Measurements from ENCODE around the gene CRLF3.

CRLF3 gene

DNA sequence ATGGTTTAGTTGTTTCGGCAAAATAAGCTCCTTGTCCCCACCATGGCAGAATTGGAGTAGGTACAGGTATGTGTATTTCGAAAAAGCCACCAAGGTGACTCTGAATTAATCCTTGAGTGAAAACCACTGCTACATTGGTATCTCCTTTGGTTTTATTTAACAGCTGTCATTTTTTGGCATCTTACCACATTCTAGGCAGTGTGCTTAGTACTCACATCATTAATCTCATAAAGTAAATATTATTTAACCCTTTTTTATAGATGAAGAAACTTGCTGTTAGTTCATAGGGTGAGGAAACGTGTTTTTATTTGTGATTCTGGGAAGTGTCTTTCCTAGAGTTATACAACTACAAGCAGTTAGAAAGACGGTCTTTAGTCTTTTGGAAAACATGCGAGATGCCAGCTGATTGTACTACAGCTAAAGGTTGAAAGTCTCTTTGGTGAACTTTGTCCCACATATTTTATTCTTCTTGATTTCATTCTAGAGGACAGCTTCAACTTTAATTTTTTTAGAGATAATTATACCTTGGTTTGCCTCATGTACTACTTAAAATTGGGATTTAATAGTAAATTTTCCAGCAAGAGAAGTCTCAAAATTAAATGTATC, 13.8 kb upstream of the CRLF3 start:
- Histone ChIP-seq H3K14ac (ENCODE audit: low read length in 2 of 2) (no peak overlapping the region), H2AK5ac (ENCODE audit: low read length, severe bottlenecking) (no peak overlapping the region), H3K4me2 (ENCODE audit: low read length, poor library complexity, severe bottlenecking) (no peak overlapping the region), H2AFZ (ENCODE audit: low read depth, low read length) (no peak overlapping the region), H2BK5ac (ENCODE audit: low read depth, low read length, poor library complexity, severe bottlenecking) (no peak overlapping the region), H3K4ac (ENCODE audit: low read depth in 1 of 2, low read length in 2 of 2) (no peak overlapping the region), H2BK12ac (ENCODE audit: low read length in 2 of 2) (no peak overlapping the region), H3K4me3 (ENCODE audit: insufficient read depth in 1 of 2, low read depth in 1 of 2, low read length in 2 of 2) (no peak overlapping the region), H2BK120ac (ENCODE audit: low read depth, low read length) (no peak overlapping the region), H4K8ac (ENCODE audit: low read length) (no peak overlapping the region), H3K36me3 (ENCODE audit: control insufficient read depth in 1 of 2, insufficient read depth in 2 of 2, low read depth in 1 of 2, low read length in 2 of 2) (peaks cover 3 to 10% of the 10 kb centered on the region in 2 experiments), H3K9me3 (ENCODE audit: control insufficient read depth, low read length) (no peaks in the 10 kb centered on the region), H3K23ac (ENCODE audit: low read length in 2 of 2) (no peak overlapping the region), H3K27me3 (ENCODE audit: control insufficient read depth in 1 of 2, insufficient read depth in 1 of 2, low read length in 2 of 2) (no peaks in the 10 kb centered on the region), H3K27ac (ENCODE audit: low read length, poor library complexity, severe bottlenecking) (no peak overlapping the region), H3K79me1 (replicated peaks; ENCODE audit: low read length, poor library complexity, severe bottlenecking) (peaks cover 12% of the 10 kb centered on the region), H3K9ac (ENCODE audit: low read length) (no peak overlapping the region), H3K18ac (ENCODE audit: low read depth in 1 of 2, low read length in 2 of 2) (no peak overlapping the region), H4K91ac (ENCODE audit: low read length) (no peak overlapping the region), H3K4me1 (ENCODE audit: control insufficient read depth, insufficient read depth, low read depth, low read length) (no peaks in the 10 kb centered on the region), H2BK15ac (ENCODE audit: low read depth, poor library complexity, severe bottlenecking) (no peak overlapping the region)
- 96% methylated on average over 5 of the region's 5 CpGs for WGBS
- DNase-seq, result no peak

GRCh38 chr17:30832438-30833124, 8.1 kb upstream of the CRLF3 start:
- no peak overlapping the region for H3K23ac ChIP-seq (ENCODE audit: low read length in 2 of 2)
- H4K91ac ChIP-seq (ENCODE audit: low read length), result no peak overlapping the region
- peak overlapping the region; percentile 84 for H3K4me2 ChIP-seq (ENCODE audit: low read length, poor library complexity, severe bottlenecking)
- H3K9me3 ChIP-seq (ENCODE audit: control insufficient read depth, low read length), result no peaks in the 10 kb centered on the region
- H3K18ac ChIP-seq (ENCODE audit: low read depth in 1 of 2, low read length in 2 of 2), result no peak overlapping the region
- no peak overlapping the region for H2AK5ac ChIP-seq (ENCODE audit: low read length, severe bottlenecking)
- 9% methylated on average over 14 of the region's 15 CpGs for WGBS
- peaks cover 0 to 3% of the 10 kb centered on the region in 2 experiments for H3K36me3 ChIP-seq (ENCODE audit: control insufficient read depth in 1 of 2, insufficient read depth in 2 of 2, low read depth in 1 of 2, low read length in 2 of 2)
- H3K4me3 ChIP-seq (ENCODE audit: insufficient read depth in 1 of 2, low read depth in 1 of 2, low read length in 2 of 2), result peak overlapping the region; percentile 88 to 99
- peak; percentile 7 for DNase-seq
- peaks cover 4% of the 10 kb centered on the region for H3K4me1 ChIP-seq (ENCODE audit: control insufficient read depth, insufficient read depth, low read depth, low read length)
- H3K27me3 ChIP-seq (ENCODE audit: control insufficient read depth in 1 of 2, insufficient read depth in 1 of 2, low read length in 2 of 2), result no peaks in the 10 kb centered on the region
- no peak overlapping the region for H2BK12ac ChIP-seq (ENCODE audit: low read length in 2 of 2)
- H2BK5ac ChIP-seq (ENCODE audit: low read depth, low read length, poor library complexity, severe bottlenecking), result no peak overlapping the region
- no peak overlapping the region for H3K14ac ChIP-seq (ENCODE audit: low read length in 2 of 2)
- no peak overlapping the region for H2BK15ac ChIP-seq (ENCODE audit: low read depth, poor library complexity, severe bottlenecking)
- peak overlapping the region in 1 of 2 experiments; percentile 11 for H3K4ac ChIP-seq (ENCODE audit: low read depth in 1 of 2, low read length in 2 of 2)
- H2AFZ ChIP-seq (ENCODE audit: low read depth, low read length), result peak overlapping the region; percentile 100
- peak overlapping the region; percentile 92 for H3K9ac ChIP-seq (ENCODE audit: low read length)
- no peak overlapping the region for H3K27ac ChIP-seq (ENCODE audit: low read length, poor library complexity, severe bottlenecking)
- no peak overlapping the region for H2BK120ac ChIP-seq (ENCODE audit: low read depth, low read length)
- H3K79me1 ChIP-seq (replicated peaks; ENCODE audit: low read length, poor library complexity, severe bottlenecking), result peaks cover 12% of the 10 kb centered on the region
- H4K8ac ChIP-seq (ENCODE audit: low read length), result no peak overlapping the region

- H3K18ac ChIP-seq (ENCODE audit: low read depth in 1 of 2, low read length in 2 of 2), result peak within 1 kb of the TSS; percentile 43 to 62
- H3K36me3 ChIP-seq (ENCODE audit: control insufficient read depth in 1 of 2, insufficient read depth in 2 of 2, low read depth in 1 of 2, low read length in 2 of 2), result no peaks in the 10 kb centered on the region
- no peak within 1 kb of the TSS for H2BK12ac ChIP-seq (ENCODE audit: low read length in 2 of 2)
- H3K27ac ChIP-seq (ENCODE audit: low read length, poor library complexity, severe bottlenecking), result no peak within 1 kb of the TSS
- peak within 1 kb of the TSS; percentile 88 to 99 for H3K4me3 ChIP-seq (ENCODE audit: insufficient read depth in 1 of 2, low read depth in 1 of 2, low read length in 2 of 2)
- H3K4me1 ChIP-seq (ENCODE audit: control insufficient read depth, insufficient read depth, low read depth, low read length), result peaks cover 4% of the 10 kb centered on the region
- H2BK120ac ChIP-seq (ENCODE audit: low read depth, low read length), result peak within 1 kb of the TSS; percentile 34
- H3K9me3 ChIP-seq (ENCODE audit: control insufficient read depth, low read length), result no peaks in the 10 kb centered on the region
- no peak within 1 kb of the TSS for H2AK5ac ChIP-seq (ENCODE audit: low read length, severe bottlenecking)
- no peak within 1 kb of the TSS for H2BK15ac ChIP-seq (ENCODE audit: low read depth, poor library complexity, severe bottlenecking)
- H3K27me3 ChIP-seq (ENCODE audit: control insufficient read depth in 1 of 2, insufficient read depth in 1 of 2, low read length in 2 of 2), result no peaks in the 10 kb centered on the region
- DNase-seq, result peak; percentile 92
- peak within 1 kb of the TSS in 1 of 2 experiments; percentile 11 for H3K4ac ChIP-seq (ENCODE audit: low read depth in 1 of 2, low read length in 2 of 2)
- H2BK5ac ChIP-seq (ENCODE audit: low read depth, low read length, poor library complexity, severe bottlenecking), result no peak within 1 kb of the TSS
- peak within 1 kb of the TSS in 1 of 2 experiments; percentile 48 for H3K14ac ChIP-seq (ENCODE audit: low read length in 2 of 2)
- H2AFZ ChIP-seq (ENCODE audit: low read depth, low read length), result peak within 1 kb of the TSS; percentile 100
- peak within 1 kb of the TSS; percentile 87 for H4K8ac ChIP-seq (ENCODE audit: low read length)
- peaks cover 12% of the 10 kb centered on the region for H3K79me1 ChIP-seq (replicated peaks; ENCODE audit: low read length, poor library complexity, severe bottlenecking)
- WGBS, result under 1% methylated on average over 59 of the region's 59 CpGs
- peak within 1 kb of the TSS in 1 of 2 experiments; percentile 50 for H3K23ac ChIP-seq (ENCODE audit: low read length in 2 of 2)
- no peak within 1 kb of the TSS for H4K91ac ChIP-seq (ENCODE audit: low read length)
- peak within 1 kb of the TSS; percentile 84 for H3K4me2 ChIP-seq (ENCODE audit: low read length, poor library complexity, severe bottlenecking)
- H3K9ac ChIP-seq (ENCODE audit: low read length), result peak within 1 kb of the TSS; percentile 92
Measured at GRCh38 chr17:30831663-30832437, 7.4 kb upstream of the CRLF3 start, which contains the start of gene ATAD5. Gene ATAD5, plus strand, starts transcription at chr17:30831966. Its CDS starts 382 bp downstream, at chr17:30832348.

GRCh38 chr17:30831257-30831656, 6.8 kb upstream of the CRLF3 start:
- no peak overlapping the region for H2AK5ac ChIP-seq (ENCODE audit: low read length, severe bottlenecking)
- H2AFZ ChIP-seq (ENCODE audit: low read depth, low read length), result no peak overlapping the region
- no peak overlapping the region for H4K91ac ChIP-seq (ENCODE audit: low read length)
- H3K18ac ChIP-seq (ENCODE audit: low read depth in 1 of 2, low read length in 2 of 2), result peak overlapping the region in 1 of 2 experiments; percentile 62
- peak overlapping the region; percentile 92 for H3K9ac ChIP-seq (ENCODE audit: low read length)
- no peak overlapping the region for H3K23ac ChIP-seq (ENCODE audit: low read length in 2 of 2)
- H3K4ac ChIP-seq (ENCODE audit: low read depth in 1 of 2, low read length in 2 of 2), result no peak overlapping the region
- WGBS, result 57% methylated on average over 11 of the region's 13 CpGs
- H3K9me3 ChIP-seq (ENCODE audit: control insufficient read depth, low read length), result no peaks in the 10 kb centered on the region
- peak overlapping the region; percentile 34 for H2BK120ac ChIP-seq (ENCODE audit: low read depth, low read length)
- no peaks in the 10 kb centered on the region for H3K27me3 ChIP-seq (ENCODE audit: control insufficient read depth in 1 of 2, insufficient read depth in 1 of 2, low read length in 2 of 2)
- H3K4me2 ChIP-seq (ENCODE audit: low read length, poor library complexity, severe bottlenecking), result peak overlapping the region; percentile 52
- DNase-seq, result no peak
- H3K36me3 ChIP-seq (ENCODE audit: control insufficient read depth in 1 of 2, insufficient read depth in 2 of 2, low read depth in 1 of 2, low read length in 2 of 2), result no peaks in the 10 kb centered on the region
- peak overlapping the region; percentile 87 for H4K8ac ChIP-seq (ENCODE audit: low read length)
- no peak overlapping the region for H2BK12ac ChIP-seq (ENCODE audit: low read length in 2 of 2)
- no peak overlapping the region for H3K27ac ChIP-seq (ENCODE audit: low read length, poor library complexity, severe bottlenecking)
- H3K79me1 ChIP-seq (replicated peaks; ENCODE audit: low read length, poor library complexity, severe bottlenecking), result peaks cover 10% of the 10 kb centered on the region
- no peak overlapping the region for H2BK15ac ChIP-seq (ENCODE audit: low read depth, poor library complexity, severe bottlenecking)
- no peak overlapping the region for H2BK5ac ChIP-seq (ENCODE audit: low read depth, low read length, poor library complexity, severe bottlenecking)
- H3K14ac ChIP-seq (ENCODE audit: low read length in 2 of 2), result no peak overlapping the region
- H3K4me1 ChIP-seq (ENCODE audit: control insufficient read depth, insufficient read depth, low read depth, low read length), result peaks cover 4% of the 10 kb centered on the region
- peak overlapping the region in 1 of 2 experiments; percentile 99 for H3K4me3 ChIP-seq (ENCODE audit: insufficient read depth in 1 of 2, low read depth in 1 of 2, low read length in 2 of 2)

Measured in mesenchymal stem cell (in vitro differentiated cells and primary cell).